K562 treated with DMSO at 1 percent for 48 hours (cell line): Measurements from ENCODE around the gene C9orf153. TPM values are rescaled to one million over a fixed set of nuclear protein-coding genes. Genes with fewer than 3 reads are reported as not detected.

ENCODE experiments used
- total RNA-seq: library from RNA; unstranded; fragments of 300-600 nt; gene quantifications from 2 replicates; pipeline ENCODE4 v1.2.3, GENCODE V29; 2022; ENCODE audit warnings: low replicate concordance; ENCODE audit errors: extremely low read depth

Gene C9orf153
- not detected in 2 replicates for total RNA-seq

GRCh38 chr9:86259557-86259956, at the start of gene C9orf153:
Gene C9orf153, minus strand, starts transcription at chr9:86259657. Its CDS starts 30,054 bp downstream, at chr9:86229603.

GRCh38 chr9:86282077-86282978, 22.9 kb upstream of the C9orf153 start, which contains the start of gene ISCA1:
Gene ISCA1, minus strand, starts transcription at chr9:86282538. Its CDS starts 80 bp downstream, at chr9:86282458.

Other genes with a start within 250 kb of the C9orf153 start
- gene GOLM1, start 160.1 kb downstream of the C9orf153 start, total RNA-seq, result not detected in 2 replicates
- not detected in 2 replicates for gene ISCA1, start 22.9 kb upstream of the C9orf153 start, total RNA-seq
- not detected in 2 replicates for gene TUT7, start 94.8 kb upstream of the C9orf153 start, total RNA-seq